Chondrocyte (in vitro differentiated cells): ENCODE results near the gene THOC3. TPM values are rescaled to one million over a fixed set of nuclear protein-coding genes. Genes with fewer than 3 reads are reported as not detected.
"Not testable (repeated sequence)": the region's sequence is repeated elsewhere in the genome, so short reads cannot be mapped to it uniquely, and the experiment has no call there.

Experiments
- DNase-seq: peaks from one replicate; pipeline ENCODE4 v3.0.0; 2021; ENCODE audit warnings: mixed read lengths, low spot score
- H3K27ac Mint-ChIP-seq: one replicate; pipeline ENCODE4 v1.8.0; 2021; ENCODE audit warnings: mild to moderate bottlenecking, moderate library complexity, mixed read lengths; ENCODE audit not compliant: unreplicated experiment
- H3K27me3 Mint-ChIP-seq: 2 replicates; pipeline ENCODE4 v1.8.0; 2021; ENCODE audit warnings: low read depth, mixed read lengths
- H3K36me3 Mint-ChIP-seq: 2 replicates; pipeline ENCODE4 v1.8.0; 2021; ENCODE audit warnings: low read depth, mixed read lengths
- H3K4me1 Mint-ChIP-seq: 2 replicates; pipeline ENCODE4 v1.8.0; 2021; ENCODE audit warnings: low read depth, mild to moderate bottlenecking, mixed read lengths
- H3K4me3 Mint-ChIP-seq: one replicate; pipeline ENCODE4 v1.8.0; 2021; ENCODE audit warnings: mild to moderate bottlenecking, moderate library complexity, mixed read lengths; ENCODE audit not compliant: unreplicated experiment
- H3K9me3 Mint-ChIP-seq: 2 replicates; pipeline ENCODE4 v1.8.0; 2021; ENCODE audit warnings: low read depth, mixed read lengths
- CTCF ChIP-seq: fragments of 200-600 bp; sonication (generic); IDR thresholded peaks from 2 replicates; pipeline ENCODE4 v1.5.0; 2021; ENCODE audit warnings: antibody characterized with exemption, mild to moderate bottlenecking, moderate library complexity
- total RNA-seq: library from RNA; stranded (reverse); gene quantifications from 3 replicates; pipeline ENCODE4 v1.2.1, GENCODE V29; 2021

The THOC3 gene
- total RNA-seq, 1 donor from 2014 or later, result 31.3 TPM

GRCh38 chr5:175928752-175929151 lies 39.4 kb downstream of the THOC3 start:
- H3K27me3 Mint-ChIP-seq, H3K4me3 Mint-ChIP-seq, DNase-seq, H3K4me1 Mint-ChIP-seq, H3K27ac Mint-ChIP-seq, H3K9me3 Mint-ChIP-seq, H3K36me3 Mint-ChIP-seq: not testable (repeated sequence)

GRCh38 chr5:175925106-175925505 lies 43.0 kb downstream of the THOC3 start:
- H3K4me3 Mint-ChIP-seq, DNase-seq, H3K27ac Mint-ChIP-seq, H3K27me3 Mint-ChIP-seq, H3K36me3 Mint-ChIP-seq, H3K9me3 Mint-ChIP-seq: not testable (repeated sequence)
- H3K4me1 Mint-ChIP-seq, result peaks cover 21% of the 10 kb centered on the region

GRCh38 chr5:175922192-175922885 lies 45.8 kb downstream of the THOC3 start:
- Mint-ChIP-seq H3K4me1 (peaks cover 21% of the 10 kb centered on the region), H3K36me3 (no peaks in the 10 kb centered on the region), H3K9me3 (no peaks in the 10 kb centered on the region), H3K4me3 (no peak overlapping the region), H3K27me3 (no peaks in the 10 kb centered on the region), H3K27ac (peak overlapping the region; percentile 4)
- no peak for TF ChIP-seq CTCF
- DNase-seq, result no peak

- H3K9me3 Mint-ChIP-seq, result no peaks in the 10 kb centered on the region
Measured at GRCh38 chr5:175921061-175921730, 46.9 kb downstream of the THOC3 start.

GRCh38 chr5:175920231-175920811 lies 47.8 kb downstream of the THOC3 start:
- DNase-seq, result no peak
- no peak for TF ChIP-seq CTCF
- H3K4me3 Mint-ChIP-seq, result no peak overlapping the region

More at GRCh38 chr5:175921061-175921730, 46.9 kb downstream of the THOC3 start:
- Mint-ChIP-seq H3K27ac (no peak overlapping the region), H3K36me3 (no peaks in the 10 kb centered on the region), H3K27me3 (no peaks in the 10 kb centered on the region), H3K4me3 (no peak overlapping the region), H3K4me1 (peaks cover 21% of the 10 kb centered on the region)
- DNase-seq, result no peak
- no peak for TF ChIP-seq CTCF

GRCh38 chr5:175915066-175916037 lies 52.8 kb downstream of the THOC3 start:
- H3K27me3 Mint-ChIP-seq, H3K9me3 Mint-ChIP-seq, H3K4me1 Mint-ChIP-seq, H3K27ac Mint-ChIP-seq, H3K36me3 Mint-ChIP-seq, H3K4me3 Mint-ChIP-seq, DNase-seq: not testable (repeated sequence)

More at GRCh38 chr5:175920231-175920811, 47.8 kb downstream of the THOC3 start:
- no peak overlapping the region for H3K27ac Mint-ChIP-seq
- no peaks in the 10 kb centered on the region for H3K36me3 Mint-ChIP-seq
- H3K4me1 Mint-ChIP-seq, result peaks cover 21% of the 10 kb centered on the region
- no peaks in the 10 kb centered on the region for H3K27me3 Mint-ChIP-seq
- no peaks in the 10 kb centered on the region for H3K9me3 Mint-ChIP-seq

GRCh38 chr5:175913835-175914672 lies 54.1 kb downstream of the THOC3 start:
- not testable (repeated sequence) for DNase-seq, H3K4me1 Mint-ChIP-seq, H3K36me3 Mint-ChIP-seq, H3K9me3 Mint-ChIP-seq, H3K4me3 Mint-ChIP-seq, H3K27ac Mint-ChIP-seq, H3K27me3 Mint-ChIP-seq

- H3K36me3 Mint-ChIP-seq, H3K4me1 Mint-ChIP-seq, H3K9me3 Mint-ChIP-seq, H3K4me3 Mint-ChIP-seq, DNase-seq, H3K27me3 Mint-ChIP-seq, H3K27ac Mint-ChIP-seq: not testable (repeated sequence)
Measured at GRCh38 chr5:175910072-175910471, 58.0 kb downstream of the THOC3 start.
